BE2C (cell line): ENCODE measurements around the gene PLSCR4.

Source experiments
- DNase-seq: peaks from one replicate; pipeline ENCODE4 v3.0.0-alpha.2; 2020
- H3K27me3 ChIP-seq: fragments of 250-450 bp; sonication (Bioruptor Pico); 2 replicates; pipeline ENCODE4 v1.5.1; 2020; ENCODE audit warnings: mild to moderate bottlenecking
- H3K36me3 ChIP-seq: fragments of 250-450 bp; sonication (Bioruptor Pico); 2 replicates; pipeline ENCODE4 v1.5.1; 2020; ENCODE audit warnings: mild to moderate bottlenecking
- H3K4me1 ChIP-seq: fragments of 250-450 bp; sonication (Bioruptor Pico); 2 replicates; pipeline ENCODE4 v1.5.1; 2020
- H3K4me3 ChIP-seq: 2 replicates; pipeline ENCODE4 v1.5.1; 2011; ENCODE audit warnings: low read depth, low read length
- H3K9me3 ChIP-seq: fragments of 250-450 bp; sonication (Bioruptor Pico); 2 replicates; pipeline ENCODE4 v1.5.1; 2020
- TF ChIP-seq, protein P1 (sequence below): IDR thresholded peaks from 2 replicates; pipeline ENCODE4 v1.5.1; 2012; ENCODE audit warnings: mild to moderate bottlenecking, low read depth, low read length

The PLSCR4 gene

DNA sequence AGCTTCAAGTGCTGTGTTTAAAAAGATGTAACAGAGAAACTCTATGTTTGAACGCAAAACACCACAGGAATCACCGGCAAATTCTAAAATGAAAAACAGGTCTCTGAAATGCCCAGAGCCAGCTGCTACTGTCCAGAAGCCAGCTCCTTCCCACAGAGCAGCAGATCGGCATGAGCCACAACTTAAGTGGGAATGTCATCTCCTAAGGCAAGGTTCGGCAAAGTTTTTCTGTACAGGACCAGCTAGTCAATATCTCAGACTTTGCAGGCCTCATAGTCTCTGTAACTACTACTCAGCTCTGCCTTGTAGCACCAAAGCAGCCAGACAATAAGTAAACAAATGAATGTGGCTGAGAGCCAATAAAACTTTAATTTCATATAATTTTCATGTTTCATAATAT is 94.8 kb downstream of the PLSCR4 start:
- Histone ChIP-seq H3K4me3 (no peak overlapping the region), H3K27me3 (peaks cover 34% of the 10 kb centered on the region), H3K4me1 (no peaks in the 10 kb centered on the region), H3K9me3 (no peaks in the 10 kb centered on the region), H3K36me3 (no peaks in the 10 kb centered on the region)
- DNase-seq, result no peak
- TF ChIP-seq, protein P1, sequence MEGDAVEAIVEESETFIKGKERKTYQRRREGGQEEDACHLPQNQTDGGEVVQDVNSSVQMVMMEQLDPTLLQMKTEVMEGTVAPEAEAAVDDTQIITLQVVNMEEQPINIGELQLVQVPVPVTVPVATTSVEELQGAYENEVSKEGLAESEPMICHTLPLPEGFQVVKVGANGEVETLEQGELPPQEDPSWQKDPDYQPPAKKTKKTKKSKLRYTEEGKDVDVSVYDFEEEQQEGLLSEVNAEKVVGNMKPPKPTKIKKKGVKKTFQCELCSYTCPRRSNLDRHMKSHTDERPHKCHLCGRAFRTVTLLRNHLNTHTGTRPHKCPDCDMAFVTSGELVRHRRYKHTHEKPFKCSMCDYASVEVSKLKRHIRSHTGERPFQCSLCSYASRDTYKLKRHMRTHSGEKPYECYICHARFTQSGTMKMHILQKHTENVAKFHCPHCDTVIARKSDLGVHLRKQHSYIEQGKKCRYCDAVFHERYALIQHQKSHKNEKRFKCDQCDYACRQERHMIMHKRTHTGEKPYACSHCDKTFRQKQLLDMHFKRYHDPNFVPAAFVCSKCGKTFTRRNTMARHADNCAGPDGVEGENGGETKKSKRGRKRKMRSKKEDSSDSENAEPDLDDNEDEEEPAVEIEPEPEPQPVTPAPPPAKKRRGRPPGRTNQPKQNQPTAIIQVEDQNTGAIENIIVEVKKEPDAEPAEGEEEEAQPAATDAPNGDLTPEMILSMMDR, result no peak

DNA sequence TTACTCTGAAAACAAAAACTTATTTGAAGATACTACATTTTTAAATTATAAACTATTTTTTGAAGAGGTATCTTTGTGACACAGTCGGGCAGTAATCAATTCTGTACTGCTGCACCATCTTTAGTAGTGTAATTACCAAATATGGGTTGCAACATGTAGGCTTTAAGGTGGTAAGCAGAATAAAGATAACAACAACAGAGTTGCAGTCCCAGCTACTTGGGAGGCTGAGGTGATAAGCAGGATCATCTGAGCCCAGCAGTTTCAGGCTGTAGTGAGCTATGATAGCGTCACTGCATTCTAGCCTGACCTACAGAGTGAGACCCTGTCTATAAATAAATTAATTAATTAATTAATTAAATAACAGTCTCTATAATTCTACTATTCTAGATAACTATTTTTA is 95.9 kb downstream of the PLSCR4 start:
- Histone ChIP-seq H3K4me1 (no peaks in the 10 kb centered on the region), H3K36me3 (no peaks in the 10 kb centered on the region), H3K9me3 (no peaks in the 10 kb centered on the region), H3K4me3 (no peak overlapping the region), H3K27me3 (peaks cover 23% of the 10 kb centered on the region)
- TF ChIP-seq, protein P1, result no peak
- no peak for DNase-seq

DNA sequence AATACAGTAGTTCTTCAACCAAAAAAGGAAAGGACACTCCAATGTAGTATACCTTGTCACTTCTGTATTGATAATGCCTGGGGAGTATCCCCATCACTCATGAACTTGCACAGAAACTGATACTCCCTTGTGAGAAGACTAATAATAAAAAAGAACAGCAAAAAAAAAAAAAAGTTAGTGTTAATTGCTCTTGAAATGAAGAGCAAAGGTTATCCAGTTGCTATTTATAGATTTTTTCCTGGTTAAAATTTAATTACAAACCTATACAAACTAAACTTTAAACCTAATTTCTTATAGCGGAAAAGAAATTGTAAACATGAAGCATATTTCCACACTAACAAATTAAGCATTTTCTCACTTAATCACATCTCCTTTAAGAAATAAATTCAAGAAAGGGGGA is 96.6 kb downstream of the PLSCR4 start:
- no peaks in the 10 kb centered on the region for H3K4me1 ChIP-seq
- H3K27me3 ChIP-seq, result peaks cover 18% of the 10 kb centered on the region
- no peak for DNase-seq
- no peaks in the 10 kb centered on the region for H3K9me3 ChIP-seq
- no peak overlapping the region for H3K4me3 ChIP-seq
- TF ChIP-seq, protein P1, result no peak
- no peaks in the 10 kb centered on the region for H3K36me3 ChIP-seq

DNA sequence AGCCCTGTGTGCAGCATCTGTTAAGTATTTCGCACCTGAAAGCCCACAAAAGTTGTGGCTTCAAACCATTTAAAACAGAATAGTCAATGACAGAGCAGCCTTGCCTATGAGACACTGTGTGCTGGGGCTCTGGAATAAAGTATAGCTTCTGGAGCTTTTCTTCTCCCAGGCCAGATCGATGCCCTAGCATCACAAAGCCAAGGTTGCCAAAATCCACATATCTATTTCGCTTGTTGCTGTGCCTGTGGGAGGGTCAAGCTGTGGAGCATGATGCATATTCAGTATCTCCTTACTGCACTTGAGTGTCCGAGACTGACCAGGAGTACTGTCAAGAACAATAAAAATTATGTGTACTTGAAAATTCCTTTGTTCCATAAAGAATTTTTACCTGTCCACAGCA is 97.5 kb downstream of the PLSCR4 start:
- H3K36me3 ChIP-seq, result no peaks in the 10 kb centered on the region
- H3K27me3 ChIP-seq, result peaks cover 10% of the 10 kb centered on the region; the same call in 1 of the 2 replicates
- no peaks in the 10 kb centered on the region for H3K9me3 ChIP-seq
- no peak overlapping the region for H3K4me3 ChIP-seq
- DNase-seq, result no peak
- TF ChIP-seq, protein P1, result no peak
- no peaks in the 10 kb centered on the region for H3K4me1 ChIP-seq

DNA sequence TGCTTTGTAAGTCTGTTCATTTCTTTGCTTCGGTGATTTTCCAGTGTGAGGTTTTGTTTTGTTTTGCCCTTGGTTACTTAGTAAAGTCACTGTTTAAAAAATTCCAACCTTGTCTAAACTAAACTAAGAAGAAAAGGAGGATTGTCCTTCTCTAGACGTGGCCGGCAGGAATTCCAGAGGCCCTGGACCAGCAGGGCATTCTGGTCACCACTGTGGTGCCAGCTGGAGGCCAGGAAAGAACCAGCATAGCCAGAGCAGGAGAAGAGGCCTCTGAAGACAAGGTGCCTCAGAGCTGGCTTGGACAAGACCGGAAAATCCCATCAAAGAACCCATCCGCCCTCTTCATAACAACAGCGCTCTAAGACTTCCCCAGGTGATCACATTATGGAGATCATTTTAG is 98.1 kb downstream of the PLSCR4 start:
- H3K4me1 ChIP-seq, result no peaks in the 10 kb centered on the region
- DNase-seq, result no peak
- TF ChIP-seq, protein P1, result no peak

DNA sequence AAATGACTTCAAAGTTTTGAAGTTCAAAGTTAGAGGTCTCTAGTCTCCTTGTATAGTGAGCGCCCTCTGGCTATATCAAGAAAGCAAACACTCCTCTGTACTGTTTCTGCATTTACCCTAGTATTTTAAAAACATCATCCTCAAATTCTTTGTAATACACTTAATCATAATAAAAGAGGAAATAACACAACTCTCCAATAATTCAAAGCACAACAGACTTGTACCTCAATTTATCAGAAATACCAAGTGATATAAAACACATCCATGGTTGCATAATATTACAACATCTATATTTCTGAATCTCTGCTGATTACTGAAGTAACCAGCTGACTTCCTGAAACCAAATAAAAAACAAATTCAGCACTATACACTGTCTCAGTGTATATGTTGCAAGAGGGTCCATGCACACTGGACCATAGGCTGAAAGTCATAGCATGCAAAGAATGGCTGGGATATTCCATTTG is 102.4 kb downstream of the PLSCR4 start:
- H3K9me3 ChIP-seq, result no peaks in the 10 kb centered on the region
- no peaks in the 10 kb centered on the region for H3K27me3 ChIP-seq
- DNase-seq, result no peak
- no peak overlapping the region for H3K4me3 ChIP-seq
- no peaks in the 10 kb centered on the region for H3K4me1 ChIP-seq
- TF ChIP-seq, protein P1, result no peak
- H3K36me3 ChIP-seq, result no peaks in the 10 kb centered on the region

More for the DNA sequence above, 98.1 kb downstream of the PLSCR4 start:
- Histone ChIP-seq H3K4me3 (no peak overlapping the region), H3K36me3 (no peaks in the 10 kb centered on the region), H3K27me3 (peaks cover 5% of the 10 kb centered on the region; the same call in 1 of the 2 replicates), H3K9me3 (no peaks in the 10 kb centered on the region)
